CD4-positive, alpha-beta memory T cell (primary cell): ENCODE results near the gene FSCN2. TPM values are rescaled to one million over a fixed set of nuclear protein-coding genes. Genes with fewer than 3 reads are reported as not detected.

Source experiments
- CTCF ChIA-PET: fragments of 350-600 bp; sonication (Branson Sonifier 250); formaldehyde crosslinking; loops from one replicate; lab custom pipeline; 2021; ENCODE audit warnings: inconsistent platforms; ENCODE audit not compliant: partially characterized antibody; lab: Charles Lee
- POLR2A ChIA-PET: fragments of 350-600 bp; sonication (Branson Sonifier 250); formaldehyde crosslinking; loops from one replicate; lab custom pipeline; 2021; ENCODE audit not compliant: partially characterized antibody; lab: Charles Lee
- DNase-seq, 5 donors: peaks; one replicate each; pipeline versions ENCODE4 v3.0.0 to v3.0.0-alpha.2; 2020 to 2022; ENCODE audit warnings: mixed read lengths in 1 of 5
- H3K27ac ChIP-seq: one replicate; pipeline ENCODE4 v1.7.0; 2013; ENCODE audit warnings: low read depth, low read length
- H3K27me3 ChIP-seq: 2 replicates; pipeline ENCODE4 v1.7.0; 2013; ENCODE audit warnings: mild to moderate bottlenecking, low read length, moderate library complexity; ENCODE audit not compliant: insufficient read depth
- H3K36me3 ChIP-seq: 2 replicates; pipeline ENCODE4 v1.7.0; 2013; ENCODE audit warnings: mild to moderate bottlenecking, low read length, moderate library complexity; ENCODE audit not compliant: insufficient read depth
- H3K4me1 ChIP-seq: 2 replicates; pipeline ENCODE4 v1.7.0; 2013; ENCODE audit warnings: mild to moderate bottlenecking, low read length, moderate library complexity; ENCODE audit not compliant: insufficient read depth
- H3K4me3 ChIP-seq, 2 donors: one replicate each; pipeline ENCODE4 v1.7.0; 2013; ENCODE audit warnings: low read length in 2 of 2, mild to moderate bottlenecking in 1 of 2
- H3K9me3 ChIP-seq, 2 donors: one replicate each; pipeline ENCODE4 v1.7.0; 2013; ENCODE audit warnings: low read length in 2 of 2, control low read depth in 1 of 2; ENCODE audit not compliant: control insufficient read depth in 1 of 2
- H3K27ac Mint-ChIP-seq, 7 donors: one replicate each; pipeline ENCODE4 v1.8.0; 2020 to 2021; ENCODE audit warnings: mixed read lengths in 7 of 7, mild to moderate bottlenecking in 6 of 7, inconsistent platforms in 3 of 7, moderate library complexity in 3 of 7
- H3K27me3 Mint-ChIP-seq, 2 donors: one replicate each; pipeline ENCODE4 v1.8.0; 2020 to 2021; ENCODE audit warnings: mixed read lengths in 2 of 2
- H3K36me3 Mint-ChIP-seq, 2 donors: one replicate each; pipeline ENCODE4 v1.8.0; 2020 to 2021; ENCODE audit warnings: mixed read lengths in 2 of 2, inconsistent platforms in 1 of 2, mild to moderate bottlenecking in 1 of 2
- H3K4me1 Mint-ChIP-seq, 4 donors: one replicate each; pipeline ENCODE4 v1.8.0; 2020 to 2021; ENCODE audit warnings: mixed read lengths in 4 of 4, mild to moderate bottlenecking in 1 of 4
- H3K4me3 Mint-ChIP-seq, 8 donors: one replicate each; pipeline ENCODE4 v1.8.0; 2020 to 2021; ENCODE audit warnings: mixed read lengths in 8 of 8, mild to moderate bottlenecking in 7 of 8, moderate library complexity in 6 of 8, inconsistent platforms in 3 of 8
- H3K9me3 Mint-ChIP-seq, 8 donors: one replicate each; pipeline ENCODE4 v1.8.0; 2020 to 2021; ENCODE audit warnings: mixed read lengths in 8 of 8, mild to moderate bottlenecking in 5 of 8, inconsistent platforms in 3 of 8, moderate library complexity in 1 of 8
- intact Hi-C: fragments of 100-400 bp; cut with micrococcal nuclease; formaldehyde crosslinking; loops from one replicate; pipeline ENCODE4 v1.15.1; 2023
- polyA plus RNA-seq, 2 donors: library from polyadenylated mRNA; unstranded; fragments of 300-500 nt; fragmentation: Illumina TruSeq; gene quantifications; one replicate each; pipeline ENCODE4 v1.2.3, GENCODE V29; 2021
- total RNA-seq, 2 experiments: library from RNA; stranded (reverse); gene quantifications; one replicate each; pipeline ENCODE4 v1.2.3, GENCODE V29; 2021

The FSCN2 gene
- total and polyA plus RNA-seq, 4 experiments from 2014 or later: 0.20 to 1.0 (median 0.75) TPM; not detected in 1

- peak overlapping the region; percentile 70 to 95 (median 90) for H3K27ac Mint-ChIP-seq
- no peaks in the 10 kb centered on the region for H3K27me3 ChIP-seq
- no peaks in the 10 kb centered on the region for H3K27me3 Mint-ChIP-seq
- peaks cover 31% of the 10 kb centered on the region for H3K36me3 ChIP-seq
- peaks cover 46% of the 10 kb centered on the region for H3K4me1 ChIP-seq
- ChIA-PET POLR2A (interaction anchor here (0.6 to 9.8 kb wide), 21 partner anchors 9 to 1059 kb away, joined by 3 to 138 read pairs (median 4); partner anchors contain the start of genes ARL16, CENPX, CEP131 and FAAP100), CTCF (interaction anchor here (1.2 to 1.3 kb wide), 2 partner anchors 29 to 39 kb away, joined by 3 to 5 read pairs; partner anchors contain the start of gene FAAP100)
- H3K9me3 ChIP-seq: no peaks in the 10 kb centered on the region
- peak overlapping the region; percentile 78 for H3K27ac ChIP-seq
- peaks cover 36 to 38% of the 10 kb centered on the region in 2 donors for H3K36me3 Mint-ChIP-seq
- peaks cover 0 to 25% (median 0%) of the 10 kb centered on the region in 8 donors for H3K9me3 Mint-ChIP-seq
- peak; percentile 55 to 77 (median 60) for DNase-seq
- intact Hi-C loops: loop anchor here (2.0 to 5.0 kb wide), 2 partner anchors 25 to 169 kb away; partner anchors contain the start of genes ARL16 and HGS
- H3K4me1 Mint-ChIP-seq: peaks cover 22 to 68% (median 46%) of the 10 kb centered on the region in 4 donors
- H3K4me3 Mint-ChIP-seq: peak overlapping the region; percentile 84 to 93 (median 89)
- H3K4me3 ChIP-seq: peak overlapping the region; percentile 65 to 77
These were observed 14.8 kb upstream of the FSCN2 start for GRCh38 chr17:81513372-81513752.

- POLR2A ChIA-PET: interaction anchor here (0.6 to 9.8 kb wide), 19 partner anchors 8 to 1059 kb away, joined by 3 to 138 read pairs (median 5); partner anchors contain the start of genes ARHGDIA, ARL16, FAAP100 and HGS
- CTCF ChIA-PET: interaction anchor here (1.2 to 1.3 kb wide), 2 partner anchors 29 to 38 kb away, joined by 3 to 5 read pairs; partner anchors contain the start of gene FAAP100
- Histone ChIP-seq H3K27me3 (no peaks in the 10 kb centered on the region), H3K4me3 (peak overlapping the region; percentile 65 to 77), H3K9me3 (no peaks in the 10 kb centered on the region), H3K27ac (peak overlapping the region; percentile 78), H3K4me1 (peaks cover 46% of the 10 kb centered on the region), H3K36me3 (peaks cover 31% of the 10 kb centered on the region)
- Mint-ChIP-seq H3K27me3 (no peaks in the 10 kb centered on the region), H3K27ac (peak overlapping the region; percentile 75 to 95 (median 90)), H3K4me1 (peaks cover 20 to 63% (median 43%) of the 10 kb centered on the region in 4 donors), H3K4me3 (peak overlapping the region; percentile 84 to 93 (median 89)), H3K9me3 (peaks cover 0 to 25% (median 0%) of the 10 kb centered on the region in 8 donors), H3K36me3 (peaks cover 33% of the 10 kb centered on the region in 2 donors)
- intact Hi-C loops: loop anchor here (1.0 to 5.0 kb wide), 3 partner anchors 25 to 168 kb away; partner anchors contain the start of genes ARL16, FAAP100 and HGS
- peak in 4 of 5 donors; percentile 25 to 47 (median 41) for DNase-seq
These were observed 14.3 kb upstream of the FSCN2 start for GRCh38 chr17:81513753-81514488.

- no peak for DNase-seq
- Mint-ChIP-seq H3K27ac (peak overlapping the region in 6 of 7 donors; percentile 68 to 95 (median 78)), H3K4me3 (peak overlapping the region; percentile 57 to 90 (median 83)), H3K4me1 (peaks cover 15 to 58% (median 38%) of the 10 kb centered on the region in 4 donors), H3K9me3 (peaks cover 0 to 25% (median 0%) of the 10 kb centered on the region in 8 donors), H3K27me3 (no peaks in the 10 kb centered on the region), H3K36me3 (peaks cover 28% of the 10 kb centered on the region in 2 donors)
- CTCF ChIA-PET: interaction anchor here (1.2 kb wide), 1 partner anchor 38 kb away, joined by 3 read pairs; the partner anchor contains the start of gene FAAP100
- no peaks in the 10 kb centered on the region for H3K9me3 ChIP-seq
- intact Hi-C loops: loop anchor here (1.0 to 5.0 kb wide), 2 partner anchors 38 to 168 kb away; partner anchors contain the start of genes ARL16, FAAP100 and HGS
- H3K4me3 ChIP-seq: peak overlapping the region in 1 of 2 donors; percentile 77
- H3K4me1 ChIP-seq: peaks cover 42% of the 10 kb centered on the region
- peaks cover 27% of the 10 kb centered on the region for H3K36me3 ChIP-seq
- POLR2A ChIA-PET: interaction anchor here (0.6 to 9.8 kb wide), 11 partner anchors 8 to 358 kb away, joined by 3 to 138 read pairs (median 5); partner anchors contain the start of genes ARHGDIA, ARL16, FAAP100 and HGS
- no peaks in the 10 kb centered on the region for H3K27me3 ChIP-seq
- H3K27ac ChIP-seq: peak overlapping the region; percentile 78
These were observed 13.8 kb upstream of the FSCN2 start for GRCh38 chr17:81514489-81514738.

GRCh38 chr17:81514739-81515529, 13.2 kb upstream of the FSCN2 start:
- ChIA-PET CTCF (interaction anchor here (0.9 to 1.2 kb wide), 2 partner anchors 10 to 87 kb away, joined by 3 read pairs; no protein-coding TSS in a partner anchor), POLR2A (interaction anchor here (0.6 to 9.8 kb wide), 10 partner anchors 9 to 356 kb away, joined by 3 to 138 read pairs (median 5); partner anchors contain the start of genes ARHGDIA, FAAP100, NDUFAF8 and SLC38A10)
- peak; percentile 54 to 74 (median 58) for DNase-seq
- no peaks in the 10 kb centered on the region for H3K27me3 ChIP-seq
- H3K9me3 Mint-ChIP-seq: peaks cover 0 to 21% (median 0%) of the 10 kb centered on the region in 8 donors
- peaks cover 23% of the 10 kb centered on the region in 2 donors for H3K36me3 Mint-ChIP-seq
- H3K4me3 Mint-ChIP-seq: peak overlapping the region; percentile 82 to 94 (median 90)
- H3K27ac Mint-ChIP-seq: peak overlapping the region; percentile 92 to 96 (median 95)
- peaks cover 10 to 53% (median 33%) of the 10 kb centered on the region in 4 donors for H3K4me1 Mint-ChIP-seq
- intact Hi-C loops: loop anchor here (1.0 to 5.0 kb wide), 2 partner anchors 37 to 167 kb away; partner anchors contain the start of genes ARL16, FAAP100 and HGS
- no peaks in the 10 kb centered on the region for H3K9me3 ChIP-seq
- peak overlapping the region; percentile 78 for H3K27ac ChIP-seq
- H3K27me3 Mint-ChIP-seq: no peaks in the 10 kb centered on the region
- H3K4me1 ChIP-seq: peaks cover 42% of the 10 kb centered on the region
- H3K4me3 ChIP-seq: peak overlapping the region; percentile 36 to 77
- peaks cover 22% of the 10 kb centered on the region for H3K36me3 ChIP-seq

GRCh38 chr17:81515530-81516041, 12.6 kb upstream of the FSCN2 start:
- H3K27ac Mint-ChIP-seq: peak overlapping the region; percentile 92 to 96 (median 95)
- Histone ChIP-seq H3K27me3 (no peaks in the 10 kb centered on the region), H3K36me3 (peaks cover 15% of the 10 kb centered on the region), H3K4me1 (peaks cover 38% of the 10 kb centered on the region), H3K9me3 (no peaks in the 10 kb centered on the region), H3K4me3 (peak overlapping the region; percentile 36 to 77), H3K27ac (peak overlapping the region; percentile 78)
- peak overlapping the region; percentile 82 to 94 (median 90) for H3K4me3 Mint-ChIP-seq
- no peaks in the 10 kb centered on the region for H3K27me3 Mint-ChIP-seq
- intact Hi-C loops: no loop called here
- ChIA-PET POLR2A (interaction anchor here (1.4 to 9.8 kb wide), 6 partner anchors 28 to 224 kb away, joined by 4 to 138 read pairs (median 5); partner anchors contain the start of genes FAAP100 and SLC38A10), CTCF (interaction anchor here (0.9 to 1.2 kb wide), 2 partner anchors 10 to 86 kb away, joined by 3 read pairs; no protein-coding TSS in a partner anchor)
- H3K36me3 Mint-ChIP-seq: peaks cover 16 to 17% of the 10 kb centered on the region in 2 donors
- peaks cover 0 to 16% (median 0%) of the 10 kb centered on the region in 8 donors for H3K9me3 Mint-ChIP-seq
- peak in 1 of 5 donors; percentile 30 for DNase-seq
- H3K4me1 Mint-ChIP-seq: peaks cover 8 to 47% (median 28%) of the 10 kb centered on the region in 4 donors

- Mint-ChIP-seq H3K4me1 (peaks cover 8 to 38% (median 23%) of the 10 kb centered on the region in 4 donors), H3K4me3 (peak overlapping the region in 7 of 8 donors; percentile 6 to 91 (median 61)), H3K9me3 (peaks cover 0 to 8% (median 0%) of the 10 kb centered on the region in 8 donors), H3K27ac (peak overlapping the region; percentile 13 to 94 (median 74)), H3K36me3 (peaks cover 8% of the 10 kb centered on the region in 2 donors), H3K27me3 (no peaks in the 10 kb centered on the region)
- peaks cover 37% of the 10 kb centered on the region for H3K4me1 ChIP-seq
- no peak overlapping the region for H3K4me3 ChIP-seq
- H3K27ac ChIP-seq: no peak overlapping the region
- POLR2A ChIA-PET: interaction anchor here (1.2 to 9.8 kb wide), 7 partner anchors 8 to 278 kb away, joined by 3 to 138 read pairs (median 6); partner anchors contain the start of genes FAAP100, NDUFAF8, SLC38A10 and TEPSIN
- CTCF ChIA-PET: interaction anchor here (1.2 to 4.7 kb wide), 2 partner anchors 11 to 84 kb away, joined by 3 to 42 read pairs; no protein-coding TSS in a partner anchor
- H3K27me3 ChIP-seq: no peaks in the 10 kb centered on the region
- DNase-seq: peak in 1 of 5 donors; percentile 26
- no peaks in the 10 kb centered on the region for H3K9me3 ChIP-seq
- intact Hi-C loops: no loop called here
- peaks cover 6% of the 10 kb centered on the region for H3K36me3 ChIP-seq
These were observed 11.7 kb upstream of the FSCN2 start for GRCh38 chr17:81516439-81516838.
